HL-60/S4 treated with retinoic acid at 250 ng/mL for 4 days and 3 days (cell line): ENCODE measurements around the gene PCSK5.

Experiments
- in situ Hi-C: fragments of 300-500 bp; cut with MboI; formaldehyde crosslinking; loops from 2 replicates; pipeline ENCODE4 v1.7.0; 2022; ENCODE audit warnings: low sequenced_read_pairs

Gene PCSK5

GRCh38 chr9:75998096-75998780, 107.8 kb downstream of the PCSK5 start:
- in situ Hi-C loops = no loop called here

- in situ Hi-C loops = no loop called here
Measured at GRCh38 chr9:76001459-76001858, 111.0 kb downstream of the PCSK5 start.

GRCh38 chr9:76003041-76003440, 112.6 kb downstream of the PCSK5 start:
- in situ Hi-C loops = no loop called here

GRCh38 chr9:76004526-76004925, 114.1 kb downstream of the PCSK5 start:
- in situ Hi-C loops = no loop called here

- in situ Hi-C loops = no loop called here
Measured at GRCh38 chr9:76007935-76008334, 117.5 kb downstream of the PCSK5 start.

- in situ Hi-C loops = no loop called here
Measured at GRCh38 chr9:76013809-76014208, 123.3 kb downstream of the PCSK5 start.

- in situ Hi-C loops = no loop called here
Measured at GRCh38 chr9:76018235-76018634, 127.8 kb downstream of the PCSK5 start.

GRCh38 chr9:76018761-76019160, 128.3 kb downstream of the PCSK5 start:
- in situ Hi-C loops = no loop called here

- in situ Hi-C loops = no loop called here
Measured at GRCh38 chr9:76020652-76021051, 130.2 kb downstream of the PCSK5 start.

- in situ Hi-C loops = no loop called here
Measured at GRCh38 chr9:76022317-76022716, 131.8 kb downstream of the PCSK5 start.

GRCh38 chr9:76023715-76024195, 133.3 kb downstream of the PCSK5 start:
- in situ Hi-C loops = no loop called here

GRCh38 chr9:76025286-76025685, 134.8 kb downstream of the PCSK5 start:
- in situ Hi-C loops = no loop called here

GRCh38 chr9:76026796-76027195, 136.3 kb downstream of the PCSK5 start:
- in situ Hi-C loops = no loop called here

- in situ Hi-C loops = no loop called here
Measured at GRCh38 chr9:76027416-76027815, 136.9 kb downstream of the PCSK5 start.

GRCh38 chr9:76027861-76028260, 137.4 kb downstream of the PCSK5 start:
- in situ Hi-C loops = no loop called here

- in situ Hi-C loops = no loop called here
Measured at GRCh38 chr9:76032038-76032796, 141.7 kb downstream of the PCSK5 start.

- in situ Hi-C loops = no loop called here
Measured at GRCh38 chr9:76032797-76033373, 142.4 kb downstream of the PCSK5 start.

GRCh38 chr9:76034049-76034448, 143.6 kb downstream of the PCSK5 start:
- in situ Hi-C loops = no loop called here

- in situ Hi-C loops = no loop called here
Measured at GRCh38 chr9:76036762-76037161, 146.3 kb downstream of the PCSK5 start.

GRCh38 chr9:76037587-76038225, 147.2 kb downstream of the PCSK5 start:
- in situ Hi-C loops = no loop called here

- in situ Hi-C loops = no loop called here
Measured at GRCh38 chr9:76038431-76038830, 148.0 kb downstream of the PCSK5 start.
